GM08714 (cell line): ENCODE results near the gene COL23A1.

Experiments used
- H3K4me3 ChIP-seq: fragments of 200-500 bp; sonication (Bioruptor generic); 2 replicates; pipeline ENCODE4 v1.5.1; 2014; ENCODE audit warnings: mild to moderate bottlenecking, low read length, inconsistent platforms
- ZNF274 ChIP-seq: IDR thresholded peaks from 2 replicates; pipeline ENCODE4 v1.6.1; 2012; ENCODE audit warnings: mild to moderate bottlenecking, low read depth, low read length

The COL23A1 gene

GRCh38 chr5:178279723-178280438 lies 310.3 kb downstream of the COL23A1 start:
- no peak overlapping the region for H3K4me3 ChIP-seq
- TF ChIP-seq ZNF274 = no peak

- TF ChIP-seq ZNF274 = no peak
- H3K4me3 ChIP-seq = no peak overlapping the region
Observed at GRCh38 chr5:178279026-178279722, 311.0 kb downstream of the COL23A1 start.

DNA sequence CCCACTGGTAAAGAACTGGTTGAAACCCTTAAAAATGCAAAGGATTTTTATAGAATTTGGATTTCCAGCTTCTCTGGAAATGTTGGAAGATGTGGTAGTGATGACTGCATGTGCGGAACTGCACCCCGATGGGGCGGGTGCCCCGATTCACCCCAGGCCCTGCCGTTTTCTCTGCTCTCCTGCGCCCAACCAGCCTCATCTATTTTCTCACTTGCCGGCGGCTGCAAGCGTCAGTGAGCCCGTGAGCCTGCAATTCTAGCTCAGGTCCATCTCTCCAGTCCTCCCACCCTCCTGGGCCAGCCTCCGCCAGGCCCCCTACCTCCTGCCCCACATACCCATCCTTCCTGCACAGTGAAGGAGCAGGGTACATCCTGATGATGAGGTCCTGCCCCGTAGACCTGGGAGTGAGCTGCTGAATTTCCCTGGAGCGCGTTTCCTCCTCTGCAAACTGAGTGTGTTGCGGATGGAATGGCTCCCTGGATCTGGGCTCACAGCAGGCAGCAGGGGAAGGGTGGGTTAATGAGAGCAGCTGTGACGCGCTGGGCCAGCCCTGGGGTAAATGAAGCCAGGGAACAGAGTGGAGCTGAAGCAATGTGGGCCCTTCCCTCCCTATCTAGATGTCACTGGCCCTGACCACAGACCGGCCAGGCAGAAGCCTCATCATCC lies 311.7 kb downstream of the COL23A1 start:
- no peak for TF ChIP-seq ZNF274

DNA sequence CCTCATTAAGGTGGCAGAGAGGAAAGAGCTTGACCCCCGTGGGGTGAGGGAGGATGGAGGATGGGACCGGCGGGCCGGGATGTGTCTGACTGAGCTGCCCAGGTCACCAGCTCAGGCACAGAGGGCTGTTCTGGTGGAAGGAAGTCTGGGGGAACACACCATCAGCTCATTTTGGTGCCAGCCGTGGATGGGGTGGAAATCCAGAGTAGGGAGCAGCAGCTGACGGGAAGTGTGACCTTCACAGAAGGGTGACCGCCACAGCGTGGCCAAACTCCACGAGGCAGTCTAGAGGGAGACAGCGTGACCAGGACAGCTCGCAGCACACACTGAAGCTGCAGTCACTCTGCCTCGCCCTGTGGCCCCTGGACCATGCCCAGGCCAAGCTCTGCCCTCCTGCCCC lies 312.3 kb downstream of the COL23A1 start:
- no peak for TF ChIP-seq ZNF274
- H3K4me3 ChIP-seq = no peak overlapping the region

More for the DNA sequence above, 311.7 kb downstream of the COL23A1 start:
- no peak overlapping the region for H3K4me3 ChIP-seq

DNA sequence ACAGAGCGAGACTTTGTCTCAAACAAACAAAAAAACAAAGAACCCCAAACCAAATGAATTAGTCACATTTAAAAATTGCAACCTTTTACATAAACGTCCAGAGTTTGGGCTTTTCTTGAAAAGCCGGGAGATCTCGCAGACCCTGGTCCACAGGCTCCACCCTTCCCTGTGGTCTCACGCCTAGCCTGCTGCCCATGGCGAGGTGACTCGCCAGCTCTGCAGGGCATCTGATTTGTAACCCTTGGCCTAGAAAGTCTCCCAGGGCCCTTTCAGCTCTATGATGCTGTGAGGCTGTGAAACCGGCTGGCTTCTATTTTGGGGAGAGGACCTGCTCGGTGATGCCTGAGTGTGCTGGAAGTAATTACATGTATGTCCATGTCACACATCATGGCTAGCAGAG lies 312.8 kb downstream of the COL23A1 start:
- TF ChIP-seq ZNF274 = no peak
- H3K4me3 ChIP-seq = no peak overlapping the region

GRCh38 chr5:178274781-178275537 lies 315.2 kb downstream of the COL23A1 start:
- no peak for TF ChIP-seq ZNF274
- no peak overlapping the region for H3K4me3 ChIP-seq

GRCh38 chr5:178273665-178274541 lies 316.3 kb downstream of the COL23A1 start:
- TF ChIP-seq ZNF274 = no peak
- H3K4me3 ChIP-seq = no peak overlapping the region

DNA sequence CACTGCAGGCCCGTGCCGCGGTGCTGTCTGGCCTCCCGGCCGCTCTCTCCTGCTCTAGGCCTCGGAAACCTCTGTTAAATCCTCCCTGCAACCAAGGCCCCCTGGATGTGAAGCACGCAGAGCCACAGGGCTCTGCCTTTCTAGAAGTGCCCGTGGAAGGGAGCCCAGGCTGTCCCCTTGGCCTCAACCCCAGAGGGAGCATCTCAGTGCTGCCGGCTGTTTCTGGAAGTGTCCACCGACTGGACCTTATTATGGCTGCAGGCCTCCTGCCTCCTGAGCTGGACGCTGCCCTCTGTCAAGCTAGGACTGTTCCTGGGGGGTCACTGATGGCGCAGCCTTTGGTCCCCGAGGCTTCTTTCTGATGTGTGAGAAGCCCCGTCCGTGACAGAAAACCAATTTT lies 317.2 kb downstream of the COL23A1 start:
- no peak for TF ChIP-seq ZNF274
- no peak overlapping the region for H3K4me3 ChIP-seq

GRCh38 chr5:178272591-178272990 lies 317.6 kb downstream of the COL23A1 start:
- H3K4me3 ChIP-seq = no peak overlapping the region
- no peak for TF ChIP-seq ZNF274

- TF ChIP-seq ZNF274 = no peak
- H3K4me3 ChIP-seq = no peak overlapping the region
Observed at GRCh38 chr5:178271726-178272479, 318.3 kb downstream of the COL23A1 start.

GRCh38 chr5:178271231-178271630 lies 319.0 kb downstream of the COL23A1 start:
- no peak overlapping the region for H3K4me3 ChIP-seq
- no peak for TF ChIP-seq ZNF274

DNA sequence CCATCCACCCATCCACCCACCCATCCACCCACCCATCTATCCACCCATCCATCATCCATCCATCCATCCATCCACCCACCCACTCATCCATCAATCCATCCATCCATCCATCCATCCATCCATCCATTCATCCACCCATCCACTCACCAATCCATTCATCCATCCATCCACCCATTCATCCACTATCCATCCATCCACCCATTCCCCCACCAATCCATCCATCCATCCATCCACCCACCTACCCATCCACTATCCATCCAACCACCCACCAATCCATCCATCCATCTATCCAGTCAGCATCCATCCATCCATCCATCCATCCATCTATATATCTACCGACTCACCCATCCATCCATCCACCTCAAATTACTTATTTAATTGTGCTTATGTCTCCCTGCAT lies 320.7 kb downstream of the COL23A1 start:
- TF ChIP-seq ZNF274 = no peak
- H3K4me3 ChIP-seq = no peak overlapping the region

DNA sequence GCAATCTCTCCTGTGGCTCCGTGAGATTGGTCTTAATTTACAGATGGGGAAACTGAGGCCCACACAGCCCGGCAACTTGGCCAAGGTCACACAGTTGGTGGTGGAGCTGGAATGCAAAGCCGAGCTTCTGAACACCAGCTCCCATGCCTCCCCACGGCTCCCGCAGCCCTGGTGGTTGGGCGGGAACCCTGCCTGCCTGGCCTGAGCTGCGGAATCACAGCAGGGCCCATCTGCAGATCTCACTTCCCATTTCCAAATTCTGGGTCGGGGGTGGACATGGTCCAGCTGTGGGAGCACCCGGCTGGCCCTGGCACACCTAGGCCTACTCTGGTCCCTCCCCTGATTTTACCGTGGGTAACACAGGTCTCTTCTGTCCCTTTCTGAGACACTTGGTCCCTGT lies 322.3 kb downstream of the COL23A1 start:
- no peak for TF ChIP-seq ZNF274
- H3K4me3 ChIP-seq = no peak overlapping the region
